Endothelial cell of umbilical vein (primary cell): ENCODE data around the gene CLNK.

Experiments
- EZH2 ChIP-seq: IDR thresholded peaks from 2 replicates; pipeline ENCODE4 v1.6.1; 2012; ENCODE audit warnings: borderline replicate concordance, low read depth, mild to moderate bottlenecking, moderate library complexity, low read length, inconsistent platforms; ENCODE audit not compliant: severe bottlenecking
- POLR2A ChIP-seq: IDR thresholded peaks from 2 replicates; pipeline ENCODE4 v1.6.1; 2012; ENCODE audit warnings: low read depth, mild to moderate bottlenecking, control low read depth, low read length
- POLR2AphosphoS5 ChIP-seq: IDR thresholded peaks from 2 replicates; pipeline ENCODE4 v1.6.1; 2012; ENCODE audit warnings: low read depth, mild to moderate bottlenecking, control low read depth, low read length, moderate library complexity; ENCODE audit not compliant: insufficient read depth
- TF ChIP-seq, protein P1 (sequence below), 2 donors: IDR thresholded peaks; 1 replicate in 1 of 2; 2 replicates in 1 of 2; pipeline ENCODE4 v1.5.1; 2011; ENCODE audit warnings: low read length in 2 of 2, mild to moderate bottlenecking in 2 of 2, moderate library complexity in 2 of 2, control low read depth in 1 of 2, inconsistent platforms in 1 of 2, low read depth in 1 of 2; ENCODE audit not compliant: insufficient read depth in 1 of 2; ENCODE audit errors: extremely low read depth in 1 of 2
- TF ChIP-seq, protein P2 (sequence below): IDR thresholded peaks from 2 replicates; pipeline ENCODE4 v1.6.1; 2011; ENCODE audit not compliant: insufficient read depth, insufficient read length

DNA sequence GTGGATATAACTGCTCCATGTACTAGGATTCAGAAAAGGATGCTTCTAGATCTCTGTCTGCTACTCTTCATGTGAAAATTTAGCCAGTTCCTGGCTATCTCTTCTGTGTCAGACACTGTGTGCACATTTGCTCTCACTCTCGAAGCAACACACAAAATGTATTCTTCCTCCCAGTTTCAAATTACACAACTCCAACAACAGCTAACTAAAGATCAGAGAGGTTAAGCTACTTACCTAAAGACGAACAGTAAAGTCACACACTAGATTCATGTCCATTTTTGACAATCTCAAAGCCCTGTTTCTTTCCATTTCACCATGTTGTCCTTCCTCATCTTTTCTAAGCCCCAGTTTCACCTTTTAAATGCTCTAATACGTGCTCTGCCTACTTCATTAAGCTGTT lies 2.2 kb downstream of the CLNK start:
- no peak for TF ChIP-seq EZH2
- TF ChIP-seq, protein P1, sequence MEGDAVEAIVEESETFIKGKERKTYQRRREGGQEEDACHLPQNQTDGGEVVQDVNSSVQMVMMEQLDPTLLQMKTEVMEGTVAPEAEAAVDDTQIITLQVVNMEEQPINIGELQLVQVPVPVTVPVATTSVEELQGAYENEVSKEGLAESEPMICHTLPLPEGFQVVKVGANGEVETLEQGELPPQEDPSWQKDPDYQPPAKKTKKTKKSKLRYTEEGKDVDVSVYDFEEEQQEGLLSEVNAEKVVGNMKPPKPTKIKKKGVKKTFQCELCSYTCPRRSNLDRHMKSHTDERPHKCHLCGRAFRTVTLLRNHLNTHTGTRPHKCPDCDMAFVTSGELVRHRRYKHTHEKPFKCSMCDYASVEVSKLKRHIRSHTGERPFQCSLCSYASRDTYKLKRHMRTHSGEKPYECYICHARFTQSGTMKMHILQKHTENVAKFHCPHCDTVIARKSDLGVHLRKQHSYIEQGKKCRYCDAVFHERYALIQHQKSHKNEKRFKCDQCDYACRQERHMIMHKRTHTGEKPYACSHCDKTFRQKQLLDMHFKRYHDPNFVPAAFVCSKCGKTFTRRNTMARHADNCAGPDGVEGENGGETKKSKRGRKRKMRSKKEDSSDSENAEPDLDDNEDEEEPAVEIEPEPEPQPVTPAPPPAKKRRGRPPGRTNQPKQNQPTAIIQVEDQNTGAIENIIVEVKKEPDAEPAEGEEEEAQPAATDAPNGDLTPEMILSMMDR (IDR thresholded peaks at IDR 0.05; ENCODE audit: extremely low read depth in 1 of 2, insufficient read depth in 1 of 2, low read depth in 1 of 2, low read length in 2 of 2): no peak
- no peak for TF ChIP-seq POLR2AphosphoS5
- TF ChIP-seq POLR2A: no peak
- TF ChIP-seq, protein P2, sequence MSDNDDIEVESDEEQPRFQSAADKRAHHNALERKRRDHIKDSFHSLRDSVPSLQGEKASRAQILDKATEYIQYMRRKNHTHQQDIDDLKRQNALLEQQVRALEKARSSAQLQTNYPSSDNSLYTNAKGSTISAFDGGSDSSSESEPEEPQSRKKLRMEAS: no peak
